K562 (cell line): ENCODE results near the gene NEURL1.

Experiments used
- CTCF ChIP-seq, 3 experiments: IDR thresholded peaks in 2 of 3; conservative IDR thresholded peaks in 1 of 3; 2 replicates each; pipeline ENCODE4 v1.5.1; 2011 to 2012; ENCODE audit warnings: low read length in 3 of 3, mild to moderate bottlenecking in 3 of 3, control low read depth in 2 of 3, improper control_type of control experiment in 1 of 3, inconsistent platforms in 1 of 3, low read depth in 1 of 3, mixed read lengths in 1 of 3, moderate library complexity in 1 of 3; ENCODE audit not compliant: insufficient read depth in 2 of 3
- NBN ChIP-seq: fragments of 450-650 bp; IDR thresholded peaks from 2 replicates; pipeline ENCODE4 v1.6.1; 2016; ENCODE audit warnings: low read depth, mild to moderate bottlenecking
- TAF1 ChIP-seq: IDR thresholded peaks from 2 replicates; pipeline ENCODE4 v1.6.1; 2011; ENCODE audit warnings: mild to moderate bottlenecking, low read length, moderate library complexity; ENCODE audit not compliant: insufficient read depth, control insufficient read depth, severe bottlenecking; ENCODE audit errors: extremely low read depth

- TF ChIP-seq NBN (no peak), CTCF (IDR thresholded peaks at IDR 0.05 in 2 of 3, conservative IDR thresholded peaks at IDR 0.05 in 1 of 3; ENCODE audit: insufficient read depth in 2 of 3, low read depth in 1 of 3, low read length in 3 of 3) (no peak), TAF1 (no peak)
These were observed 116.0 kb downstream of the NEURL1 start for GRCh38 chr10:103609231-103610082.
